SK-N-DZ (cell line): ENCODE measurements around the gene MEP1A.
"Not testable (repeated sequence)": the region's sequence is repeated elsewhere in the genome, so short reads cannot be mapped to it uniquely, and the experiment has no call there.

Experiments used
- DNase-seq: peaks from one replicate; pipeline ENCODE4 v3.0.0-alpha.2; 2015; ENCODE audit warnings: low spot score

Gene MEP1A

DNA sequence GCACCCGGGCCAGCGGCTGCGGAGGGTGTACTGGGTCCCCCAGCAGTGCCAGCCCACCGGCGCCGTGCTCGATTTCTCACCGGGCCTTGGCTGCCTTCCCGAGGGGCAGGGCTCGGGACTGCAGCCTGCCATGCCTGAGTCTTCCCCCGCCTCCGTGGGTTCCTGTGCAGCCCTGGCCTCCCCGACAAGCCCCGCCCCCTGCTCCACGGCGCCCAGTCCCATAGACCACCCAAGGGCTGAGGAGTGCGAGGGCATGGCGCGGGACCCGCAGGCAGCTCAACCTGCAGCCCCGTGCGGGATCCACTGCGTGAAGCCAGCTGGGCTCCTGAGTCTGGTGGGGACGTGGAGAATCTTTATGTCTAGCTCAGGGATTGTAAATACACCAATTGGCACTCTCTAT lies 18.5 kb upstream of the MEP1A start:
- not testable (repeated sequence) for DNase-seq

DNA sequence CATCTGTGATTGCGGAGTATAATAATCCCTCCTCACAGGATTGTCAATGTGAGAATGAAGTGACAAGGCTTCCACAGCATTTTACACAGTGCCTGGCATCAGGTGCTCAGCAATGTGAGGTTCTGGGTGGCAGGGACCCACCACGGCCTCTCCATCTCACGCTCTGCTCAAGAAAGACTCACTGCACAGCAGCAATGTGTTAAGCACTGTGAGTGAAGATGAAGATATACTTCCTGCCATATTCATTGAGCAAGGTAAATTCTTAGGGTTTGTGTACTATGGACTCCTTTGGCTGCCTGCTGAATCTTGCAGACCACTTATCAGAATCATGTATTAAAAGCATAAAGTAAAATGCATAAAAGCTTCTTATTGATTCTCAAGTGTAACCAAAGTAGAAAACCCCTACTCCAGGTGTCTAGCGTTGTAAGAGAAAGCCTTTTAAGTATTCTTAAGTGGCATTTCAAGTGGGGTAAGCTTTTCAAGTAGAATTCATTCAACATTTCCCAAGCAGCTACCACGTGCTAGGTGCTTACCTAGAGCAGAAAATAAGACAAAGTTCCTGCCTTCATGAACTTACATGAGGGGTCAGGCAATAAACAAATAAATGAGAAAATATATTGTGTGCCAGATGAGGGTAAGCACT lies 17.0 kb upstream of the MEP1A start:
- no peak for DNase-seq

DNA sequence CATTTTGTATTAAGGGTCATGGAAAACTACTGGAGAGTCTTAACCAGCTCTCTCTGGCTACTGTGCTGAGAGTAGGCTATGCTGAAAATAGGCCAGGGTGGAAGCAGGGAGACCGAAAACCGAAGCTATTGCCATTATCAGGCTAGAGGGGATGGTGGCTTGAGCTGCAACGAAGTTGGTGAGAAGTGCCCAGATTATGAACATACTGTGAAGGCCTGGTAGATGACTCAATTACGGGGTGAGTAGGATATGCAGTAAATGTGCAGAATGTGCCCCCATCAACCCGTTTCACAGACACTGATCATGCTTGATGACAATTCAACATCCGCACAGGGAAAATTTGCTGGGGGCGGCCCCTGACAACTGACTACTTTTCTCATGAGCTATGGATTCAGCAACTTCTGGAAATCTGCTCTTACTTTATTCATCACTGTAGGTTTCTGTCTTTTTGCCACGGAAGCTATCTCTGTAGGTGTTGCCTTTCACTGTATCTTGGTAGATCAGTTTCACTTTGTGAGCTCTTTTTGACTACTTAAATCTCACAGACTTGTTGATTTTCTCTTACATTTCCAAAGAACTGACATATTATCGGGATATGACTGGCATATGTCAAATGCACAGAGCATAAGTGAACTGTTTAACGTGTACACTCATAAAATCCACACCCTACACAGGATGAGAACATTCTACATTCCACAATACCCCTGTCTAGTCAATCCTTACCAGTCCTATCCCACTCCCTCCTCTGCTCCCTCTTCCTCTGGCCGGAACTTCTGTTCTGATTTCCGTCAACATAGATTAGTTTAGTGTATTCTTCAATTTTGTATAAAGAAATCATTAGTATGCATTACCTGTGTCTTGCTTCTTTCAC lies 15.5 kb upstream of the MEP1A start:
- no peak for DNase-seq

DNA sequence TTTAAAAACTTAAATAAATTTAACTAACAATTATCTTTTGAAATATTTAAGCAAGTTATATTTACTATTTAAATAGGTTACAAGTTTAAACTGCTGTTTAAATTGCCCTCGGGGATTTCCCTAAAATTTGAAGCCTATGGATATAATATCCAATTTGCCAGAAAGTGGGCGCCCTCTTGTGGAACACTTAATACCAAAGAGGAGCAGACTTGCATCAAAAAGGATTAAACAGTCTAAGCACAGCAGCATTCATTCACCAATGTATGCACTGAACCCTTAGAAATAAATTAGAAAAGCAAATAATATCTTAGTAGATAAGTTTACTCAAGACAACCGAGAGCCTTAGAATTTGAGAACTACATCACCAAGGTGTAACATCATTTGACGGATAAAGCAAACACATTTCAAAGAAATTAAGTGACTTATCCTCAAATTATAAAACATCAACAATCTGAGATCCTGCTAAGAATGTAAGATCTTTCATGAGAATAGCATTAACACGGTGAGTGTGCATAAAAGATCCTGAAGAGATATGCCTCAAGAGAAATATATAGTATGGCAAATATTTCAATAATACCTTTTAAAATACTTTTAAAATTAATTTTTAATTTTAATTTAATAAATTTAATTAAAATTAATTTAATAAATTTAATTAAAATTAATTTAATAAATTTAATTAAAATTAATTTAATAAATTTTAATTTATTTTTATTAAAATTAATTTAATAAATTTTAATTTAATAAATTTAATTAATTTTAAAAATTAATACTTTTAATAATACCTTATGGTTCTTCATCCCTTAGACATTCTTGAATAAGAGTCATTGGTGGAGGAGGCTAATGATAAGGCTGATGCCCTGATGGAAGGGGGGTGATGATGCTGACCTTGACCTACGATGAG lies 11.5 kb upstream of the MEP1A start:
- peak; percentile 52 for DNase-seq

DNA sequence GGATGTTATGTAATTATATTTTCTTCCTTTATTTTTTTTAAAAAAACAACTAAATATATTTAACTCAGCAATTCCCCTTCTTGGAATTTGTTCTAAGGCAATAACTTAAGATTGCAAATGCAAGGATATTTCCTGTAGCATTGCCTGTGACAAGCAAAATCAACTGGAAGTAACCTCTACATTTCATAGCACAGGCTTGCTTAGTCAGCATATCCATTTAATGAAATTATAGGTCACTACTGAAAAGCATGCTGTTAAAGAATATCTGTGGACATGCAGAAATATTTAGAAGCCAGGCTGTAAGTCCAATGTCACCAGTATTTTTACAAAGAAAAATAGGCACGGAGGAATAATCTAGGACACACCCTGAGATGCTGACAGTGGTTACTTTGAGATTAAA lies 8.7 kb upstream of the MEP1A start:
- DNase-seq, result no peak

DNA sequence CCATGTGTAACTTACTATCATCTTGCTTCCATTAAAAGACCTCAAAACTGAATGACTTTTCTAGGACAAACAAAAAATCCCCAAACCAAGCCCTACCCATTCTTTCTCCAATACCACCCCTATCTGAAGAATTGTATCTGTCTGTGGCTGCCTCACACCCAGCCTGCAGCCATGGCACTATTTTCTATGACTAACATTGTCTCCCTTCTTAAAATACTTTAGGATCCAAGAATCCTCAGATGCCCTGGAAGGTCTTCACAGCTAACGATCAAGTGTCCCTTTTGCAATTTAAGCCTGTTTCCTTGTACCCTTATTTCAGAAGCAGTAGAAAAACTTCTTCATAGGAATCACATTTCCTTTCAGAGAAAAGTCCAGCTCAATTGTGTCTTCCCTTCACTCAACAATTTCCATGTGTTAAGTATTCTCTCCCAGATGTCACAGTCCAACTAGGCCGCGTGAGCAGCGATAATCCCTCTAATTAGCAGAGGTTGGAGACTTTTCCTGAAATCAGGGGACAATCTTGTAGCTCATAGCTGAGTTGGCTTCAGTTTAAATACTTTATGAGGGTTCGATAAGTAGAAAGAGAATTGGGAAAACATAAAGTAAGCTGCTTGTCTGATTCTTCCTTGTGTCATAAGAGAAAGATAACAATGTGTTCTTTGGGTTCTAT lies 5.2 kb upstream of the MEP1A start:
- DNase-seq, result no peak

DNA sequence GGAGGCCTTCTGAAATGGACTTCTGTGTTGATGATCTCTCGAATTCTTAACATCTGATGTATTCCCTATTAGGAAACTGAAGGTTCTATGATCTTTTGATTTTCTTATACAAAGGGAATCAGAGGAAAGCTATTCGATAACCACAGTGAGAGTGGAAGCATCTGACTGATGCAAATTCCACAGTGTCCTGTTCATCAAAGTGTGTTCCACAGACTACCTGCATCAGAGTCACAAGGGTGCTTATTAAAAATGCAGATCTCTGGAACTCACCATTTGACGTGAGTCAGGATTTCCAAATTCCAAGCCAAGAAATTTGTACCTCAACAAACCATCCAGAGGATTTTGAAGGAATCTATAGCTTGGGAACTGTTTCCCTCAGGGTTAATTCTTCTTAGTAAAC lies 4.4 kb upstream of the MEP1A start:
- no peak for DNase-seq

DNA sequence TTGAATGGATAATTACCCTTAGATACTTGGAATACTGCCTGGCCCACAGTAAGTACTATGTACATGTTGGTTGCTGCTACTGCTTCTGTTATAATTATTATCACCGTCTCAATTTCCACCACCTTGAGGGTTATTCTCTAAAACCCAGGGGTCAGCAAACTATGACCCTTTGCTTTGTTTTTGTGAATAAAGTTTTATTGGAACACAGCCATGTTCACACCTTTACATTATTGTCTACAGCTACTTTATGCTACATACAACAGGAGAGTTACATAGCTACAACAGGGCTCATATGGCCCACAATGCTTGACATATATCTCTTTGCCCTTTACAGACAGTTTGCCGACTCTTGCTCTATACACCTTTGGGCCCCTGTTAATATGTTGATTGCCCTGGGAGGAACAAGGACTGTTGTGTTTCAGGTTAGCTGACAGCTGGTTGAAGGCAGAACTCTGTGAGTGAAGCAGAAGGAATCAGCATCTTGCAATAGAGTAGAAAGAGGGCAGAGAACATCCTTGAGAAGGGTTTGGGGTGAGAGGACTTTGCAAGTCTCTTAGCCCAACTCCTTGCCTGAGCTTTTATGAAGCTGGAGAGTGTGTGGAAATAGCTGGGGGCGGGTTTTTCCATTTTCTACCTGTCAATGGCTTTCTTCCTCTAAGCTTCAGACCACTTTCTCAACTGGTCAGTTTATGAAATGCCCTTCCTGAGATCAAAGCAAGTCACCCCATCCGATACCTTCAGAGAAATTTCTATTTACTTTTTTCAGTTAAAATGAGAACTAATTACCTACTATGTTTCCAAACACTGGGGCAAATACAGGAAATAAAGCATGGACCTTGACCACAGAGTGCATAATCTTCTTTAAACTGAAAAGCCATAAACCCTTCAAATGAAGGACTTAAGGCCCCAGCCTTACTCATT lies 3.5 kb upstream of the MEP1A start:
- DNase-seq, result no peak

DNA sequence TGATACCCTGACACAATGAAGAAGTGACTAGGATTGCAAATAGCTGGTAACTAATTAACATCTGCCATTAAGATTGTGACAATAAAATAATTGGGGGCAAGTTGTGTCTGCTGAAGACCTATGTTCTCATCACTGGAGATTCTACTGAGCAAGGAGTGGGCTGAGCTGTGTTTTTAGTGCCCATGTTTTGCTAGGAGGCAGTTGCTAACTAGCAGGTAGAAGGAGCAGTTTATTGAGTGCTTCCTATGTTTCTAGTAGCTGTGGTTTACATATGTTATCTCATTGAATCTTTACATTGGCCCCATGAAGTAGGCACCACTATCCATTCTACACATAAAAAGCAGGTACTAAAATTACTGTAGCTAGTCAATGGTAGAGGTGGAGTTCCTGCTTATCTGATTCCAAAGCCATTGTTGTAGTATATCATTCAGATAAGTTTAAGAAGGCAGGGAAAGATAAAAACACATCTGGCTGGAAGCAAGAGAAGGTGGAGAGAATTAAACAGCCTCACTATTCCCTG lies 2.8 kb upstream of the MEP1A start:
- DNase-seq, result no peak

DNA sequence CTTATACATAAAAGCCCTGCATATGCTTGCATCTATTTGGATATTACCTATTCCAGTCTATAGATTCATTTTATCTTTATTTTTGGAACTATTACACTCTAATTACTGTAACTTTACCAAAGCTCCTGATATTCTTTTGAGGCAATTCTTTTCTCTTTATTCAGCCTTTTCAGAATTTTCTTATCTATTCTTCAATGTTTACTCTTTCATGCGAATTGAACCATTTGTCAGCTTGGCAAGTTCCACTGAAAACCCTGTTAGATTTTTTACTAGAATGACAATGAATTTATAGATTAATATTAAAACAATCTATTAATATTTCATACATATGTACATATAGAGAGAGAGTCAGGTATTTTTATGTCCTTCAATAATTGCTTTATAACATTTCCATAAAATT lies 554 bp upstream of the MEP1A start:
- DNase-seq, result no peak

DNA sequence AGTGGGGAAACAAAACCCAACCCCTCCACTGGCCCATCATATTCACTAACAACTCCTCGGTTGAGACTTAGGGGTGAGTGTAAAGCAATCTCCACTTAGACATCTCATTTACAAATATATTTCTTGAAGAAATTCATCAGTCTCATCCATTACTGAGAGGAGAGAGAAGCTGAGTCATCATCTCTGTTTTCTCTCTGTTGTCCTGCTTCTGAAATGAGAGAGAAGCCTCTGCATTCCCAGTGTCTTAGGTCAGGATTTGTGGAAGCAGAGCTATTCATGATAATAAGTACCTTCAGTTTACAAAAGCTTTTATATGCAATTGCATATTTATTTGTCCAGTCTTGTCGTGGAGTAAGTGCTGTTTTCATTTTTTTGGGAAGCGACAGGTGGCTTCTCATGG lies 879 bp downstream of the MEP1A start:
- no peak for DNase-seq

DNA sequence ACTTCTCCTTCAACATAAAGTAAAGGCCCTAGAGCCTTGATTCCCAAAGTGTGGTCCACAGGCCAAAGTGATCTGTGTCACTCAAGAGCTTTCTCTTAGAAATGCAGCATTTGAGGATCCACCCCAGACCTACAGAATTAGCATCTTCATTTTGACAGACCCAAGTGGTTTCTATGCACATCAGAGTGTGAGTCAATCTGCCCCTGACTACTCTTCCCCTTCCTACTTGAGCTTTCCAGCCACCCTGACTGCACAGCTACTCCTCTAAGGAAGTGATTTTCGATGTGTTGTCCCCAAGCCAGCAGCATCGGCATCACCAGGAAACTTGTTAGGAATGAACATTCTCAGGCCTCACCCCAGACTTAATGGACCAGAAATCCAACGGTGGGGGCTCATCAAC lies 2.6 kb downstream of the MEP1A start:
- no peak for DNase-seq

DNA sequence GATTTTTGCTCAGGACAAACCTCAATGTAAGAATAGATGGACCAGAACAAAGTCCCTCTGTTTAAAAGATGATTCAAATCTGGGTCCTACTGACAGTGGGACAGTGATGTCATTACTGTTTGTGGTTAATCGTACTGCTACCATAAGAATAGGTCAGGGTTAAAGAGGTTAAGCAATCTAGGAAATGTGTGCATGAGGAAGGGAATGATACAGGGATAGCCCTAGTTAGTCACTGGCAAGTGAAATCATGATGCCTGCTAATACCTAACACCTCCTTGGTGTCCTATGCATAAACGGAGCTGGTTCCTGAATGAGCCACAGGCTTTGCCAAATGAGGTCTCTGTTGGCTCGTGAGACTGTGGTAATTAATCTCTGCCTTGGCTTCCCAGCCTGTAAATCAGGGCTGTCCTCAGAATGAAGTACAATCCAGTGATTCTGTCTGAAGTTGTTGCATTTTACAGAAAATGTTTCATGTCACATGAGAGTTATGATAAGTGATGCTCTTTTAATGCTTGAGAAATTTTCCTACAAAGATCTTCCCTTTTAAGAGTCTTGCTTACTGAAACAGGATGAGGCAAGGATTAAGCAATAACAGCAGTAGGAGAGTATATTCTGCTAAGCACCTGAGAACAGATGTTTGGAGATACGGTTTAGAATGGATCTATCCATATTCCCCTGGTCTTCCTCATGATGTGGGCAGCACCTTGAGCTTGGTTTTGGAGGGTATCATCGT lies 3.8 kb downstream of the MEP1A start:
- no peak for DNase-seq

DNA sequence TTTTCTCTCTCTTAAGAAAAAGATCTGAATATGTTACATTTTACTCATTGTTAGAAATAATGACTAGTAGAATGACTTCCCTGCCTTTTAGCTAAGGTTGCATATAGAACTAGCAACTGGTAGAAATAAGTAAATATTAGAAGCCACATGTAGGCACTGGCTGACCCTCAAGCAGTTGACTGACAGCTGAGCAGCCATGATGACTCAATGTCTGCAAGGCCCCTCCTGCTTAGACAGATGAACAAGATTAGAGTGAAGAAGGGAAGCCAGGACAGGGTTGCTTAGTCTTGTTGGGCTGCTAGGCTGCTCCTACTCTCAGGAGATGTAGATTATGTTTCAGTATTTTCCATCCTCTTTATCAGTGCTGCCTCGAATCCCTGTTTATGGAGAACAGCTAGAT lies 6.5 kb downstream of the MEP1A start:
- DNase-seq, result no peak

DNA sequence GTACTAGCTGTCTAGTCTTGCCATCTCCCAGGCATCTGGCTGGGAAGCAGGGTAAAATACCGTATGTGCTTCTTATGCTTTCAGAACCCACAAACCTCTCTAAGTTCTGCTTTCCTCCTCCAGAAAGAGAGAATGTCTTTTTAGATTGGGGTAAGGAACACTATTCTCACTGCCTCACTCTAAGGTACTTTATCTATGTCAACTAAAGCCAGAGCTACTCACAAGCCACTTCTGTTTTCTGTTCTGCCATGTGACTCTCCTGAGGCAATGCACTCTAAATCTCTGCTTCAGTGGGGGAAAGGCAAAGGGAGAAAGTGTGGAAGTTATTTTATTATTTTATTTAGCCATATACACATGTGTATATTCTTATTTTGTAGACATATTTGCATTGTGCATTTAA lies 15.6 kb downstream of the MEP1A start:
- DNase-seq, result no peak

DNA sequence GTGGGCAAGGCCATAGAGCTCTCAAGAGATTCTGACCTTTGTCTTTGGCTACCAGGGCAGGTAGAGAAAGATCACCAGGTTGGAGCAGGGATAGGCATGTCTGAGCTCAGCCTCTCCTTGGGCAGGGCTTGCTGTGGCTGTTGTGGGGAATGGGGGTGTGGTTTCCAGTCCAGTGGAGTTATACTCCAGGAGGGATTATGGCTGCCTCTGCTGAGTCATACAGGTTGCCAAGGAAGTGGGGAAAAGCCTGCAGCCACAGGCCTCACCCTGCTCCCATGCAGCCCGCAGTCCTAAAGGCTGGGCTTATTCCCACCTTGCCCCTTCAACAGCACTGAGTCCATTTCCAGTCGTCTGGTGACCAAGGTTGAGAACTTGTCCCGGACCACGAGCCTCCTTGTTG lies 21.9 kb downstream of the MEP1A start:
- DNase-seq, result no peak

DNA sequence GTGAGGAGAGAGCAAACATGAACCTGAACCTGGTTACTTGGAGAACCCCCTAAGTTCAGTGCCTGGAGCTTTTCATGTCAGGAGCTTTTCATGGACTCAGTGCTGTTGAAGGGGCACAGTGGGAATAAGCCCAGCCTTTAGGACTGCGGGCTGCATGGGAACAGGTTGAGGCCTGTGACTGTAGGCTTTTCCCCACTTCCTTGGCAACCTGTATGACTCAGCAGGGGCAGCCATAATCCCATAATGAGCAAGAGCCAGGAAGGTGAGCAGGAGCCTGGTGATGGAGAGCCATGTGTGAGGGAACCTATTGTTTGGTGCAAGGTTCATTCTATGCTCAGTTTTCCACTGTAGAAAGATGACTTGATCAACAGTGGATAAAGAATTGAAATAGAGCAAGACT lies 23.4 kb downstream of the MEP1A start:
- DNase-seq, result no peak

DNA sequence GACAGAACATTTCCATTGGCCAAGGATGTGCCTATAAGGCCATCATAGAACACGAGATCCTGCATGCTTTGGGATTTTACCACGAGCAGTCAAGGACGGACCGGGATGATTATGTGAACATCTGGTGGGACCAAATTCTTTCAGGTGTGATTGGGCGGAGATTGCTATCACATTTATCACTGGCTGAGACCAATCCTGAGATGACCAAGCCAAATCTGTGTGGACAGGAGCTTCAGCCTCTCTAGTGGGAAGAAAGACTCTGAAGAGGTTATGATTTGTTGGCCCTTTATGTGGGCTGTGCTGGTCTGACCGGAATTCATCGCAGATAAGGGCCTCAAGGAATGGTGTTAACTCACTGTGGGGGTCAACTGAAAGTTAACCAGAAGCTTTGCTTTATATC lies 26.4 kb downstream of the MEP1A start:
- no peak for DNase-seq

DNA sequence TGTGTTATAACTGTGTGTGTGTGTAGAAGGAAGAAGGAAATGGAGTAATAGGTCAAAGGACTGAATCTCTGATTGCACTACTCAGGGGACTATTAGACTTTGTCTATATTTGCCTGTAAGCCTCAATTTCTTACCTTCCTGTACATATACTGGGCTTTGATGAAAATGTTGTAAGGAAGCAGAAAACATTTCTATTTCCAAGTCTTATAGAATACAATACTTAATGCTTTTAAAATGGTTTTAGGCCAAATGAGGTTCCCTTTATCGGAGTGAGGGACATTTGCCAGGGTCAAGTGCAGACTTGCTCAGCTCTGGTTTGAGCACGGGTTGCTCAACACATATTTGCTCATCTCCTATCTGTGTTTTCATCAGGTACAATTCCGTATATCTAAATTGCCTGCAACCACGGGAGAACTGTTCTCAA lies 28.3 kb downstream of the MEP1A start:
- DNase-seq, result no peak

DNA sequence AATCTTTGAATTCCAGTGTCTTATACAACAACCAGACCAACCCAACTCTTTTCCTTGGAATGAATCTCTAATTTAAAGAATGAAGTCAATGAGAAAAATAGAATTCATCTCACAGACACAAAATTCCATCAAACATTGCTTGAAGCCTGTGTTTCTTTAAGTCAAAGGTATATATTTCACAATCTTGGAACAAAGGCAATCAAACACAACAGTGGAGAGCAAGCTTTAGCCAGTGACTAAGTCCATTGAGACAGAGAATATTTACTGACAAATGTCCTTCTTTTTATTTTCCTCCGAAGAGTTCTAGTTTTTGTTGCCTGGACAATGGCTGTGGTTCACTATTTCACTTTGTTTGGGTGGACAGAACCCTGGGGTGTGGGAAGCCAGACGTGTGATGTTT lies 35.8 kb downstream of the MEP1A start:
- no peak for DNase-seq
